H1 (cell line): ENCODE results near the gene PKDREJ. TPM values are rescaled to one million over a fixed set of nuclear protein-coding genes. Genes with fewer than 3 reads are reported as not detected.

Source experiments
- RXRA ChIP-seq: IDR thresholded peaks from 2 replicates; pipeline ENCODE4 v1.6.1; 2011; ENCODE audit warnings: low read depth, mild to moderate bottlenecking, low read length, moderate library complexity; ENCODE audit not compliant: insufficient read depth
- polyA plus RNA-seq, 7 experiments: library from polyadenylated mRNA; depleted of rRNA in 3 of 7; stranded (reverse) in 5 of 7; unstranded in 2 of 7; fragments of >200 nt in 5 of 7; fragments of 200-250 nt in 2 of 7; gene quantifications; 1 replicate in 5 of 7; 2 replicates in 1 of 7; 4 replicates in 1 of 7; pipeline versions ENCODE4 v1.2.1 to v1.2.3, GENCODE V29; 2011 to 2013; ENCODE audit warnings: missing spikeins in 2 of 7, mixed read lengths in 2 of 7
- total RNA-seq: library from RNA; stranded (reverse); fragmentation: NEBNext Ultra II Directional; extraction: Animal tissue kit (Norgen Biotek cat#: 25700); gene quantifications from 2 replicates; pipeline ENCODE4 v1.2.1, GENCODE V29; 2021

The PKDREJ gene
- total and polyA plus RNA-seq, 2 of the 8 experiments (the other 6 are each of a cell fraction or from before 2014, with no cell fraction given), result 0.02 to 0.04 TPM

GRCh38 chr22:46297151-46297812 is 34.1 kb upstream of the PKDREJ start (continued):
- TF ChIP-seq RXRA, result no peak
- TF ChIP-seq, all 59 proteins: peak for 5
